Osteoblast (primary cell): ENCODE measurements around the gene AMPD3. TPM values are rescaled to one million over a fixed set of nuclear protein-coding genes. Genes with fewer than 3 reads are reported as not detected.

Experiments used
- DNase-seq: peaks from one replicate; pipeline ENCODE4 v3.0.0; 2011; ENCODE audit warnings: low spot score, mixed read lengths; ENCODE audit not compliant: insufficient read length; ENCODE audit errors: missing footprints
- H2AFZ ChIP-seq: 2 replicates; pipeline ENCODE4 v1.6.0; 2011; ENCODE audit warnings: mild to moderate bottlenecking, low read length
- H3K27ac ChIP-seq: 2 replicates; pipeline ENCODE4 v1.5.1; 2011; ENCODE audit warnings: mild to moderate bottlenecking, low read depth, low read length, moderate library complexity
- H3K27me3 ChIP-seq: 2 replicates; pipeline ENCODE4 v1.6.0; 2012; ENCODE audit warnings: mild to moderate bottlenecking, control low read depth, inconsistent platforms, low read length, moderate library complexity; ENCODE audit not compliant: insufficient read depth
- H3K36me3 ChIP-seq: 2 replicates; pipeline ENCODE4 v1.5.1; 2011; ENCODE audit warnings: mild to moderate bottlenecking, low read length, control low read depth, moderate library complexity; ENCODE audit not compliant: insufficient read depth
- H3K4me1 ChIP-seq: 2 replicates; pipeline ENCODE4 v1.5.1; 2011; ENCODE audit warnings: mild to moderate bottlenecking, low read length, control low read depth, moderate library complexity; ENCODE audit not compliant: insufficient read depth
- H3K4me2 ChIP-seq: 2 replicates; pipeline ENCODE4 v1.6.0; 2011; ENCODE audit warnings: mild to moderate bottlenecking, low read length; ENCODE audit not compliant: insufficient read depth
- H3K4me3 ChIP-seq: fragments of 200-600 bp; sonication (generic); 3 replicates; pipeline ENCODE4 v1.5.1; 2012; ENCODE audit warnings: mild to moderate bottlenecking, low read length, inconsistent platforms; ENCODE audit not compliant: insufficient read depth
- H3K79me2 ChIP-seq: 2 replicates; pipeline ENCODE4 v1.6.0; 2012; ENCODE audit warnings: mild to moderate bottlenecking, low read length, control low read depth, inconsistent platforms; ENCODE audit not compliant: insufficient read depth
- H3K9me3 ChIP-seq: 2 replicates; pipeline ENCODE4 v1.5.1; 2011; ENCODE audit warnings: low read depth, low read length, control low read depth
- H4K20me1 ChIP-seq: 2 replicates; pipeline ENCODE4 v1.6.0; 2012; ENCODE audit warnings: mild to moderate bottlenecking, low read length, control low read depth; ENCODE audit not compliant: insufficient read depth
- total RNA-seq: library from RNA; depleted of rRNA; stranded (reverse); fragments of >200 nt; gene quantifications from 2 replicates; pipeline ENCODE4 v1.2.3, GENCODE V29; 2012
- TF ChIP-seq, protein P1 (sequence below): IDR thresholded peaks from 2 replicates; pipeline ENCODE4 v1.5.1; 2011; ENCODE audit warnings: mild to moderate bottlenecking, low read depth, low read length, moderate library complexity; ENCODE audit errors: extremely low read depth

Gene AMPD3
- total RNA-seq, 1 donor, result 3.6 TPM

DNA sequence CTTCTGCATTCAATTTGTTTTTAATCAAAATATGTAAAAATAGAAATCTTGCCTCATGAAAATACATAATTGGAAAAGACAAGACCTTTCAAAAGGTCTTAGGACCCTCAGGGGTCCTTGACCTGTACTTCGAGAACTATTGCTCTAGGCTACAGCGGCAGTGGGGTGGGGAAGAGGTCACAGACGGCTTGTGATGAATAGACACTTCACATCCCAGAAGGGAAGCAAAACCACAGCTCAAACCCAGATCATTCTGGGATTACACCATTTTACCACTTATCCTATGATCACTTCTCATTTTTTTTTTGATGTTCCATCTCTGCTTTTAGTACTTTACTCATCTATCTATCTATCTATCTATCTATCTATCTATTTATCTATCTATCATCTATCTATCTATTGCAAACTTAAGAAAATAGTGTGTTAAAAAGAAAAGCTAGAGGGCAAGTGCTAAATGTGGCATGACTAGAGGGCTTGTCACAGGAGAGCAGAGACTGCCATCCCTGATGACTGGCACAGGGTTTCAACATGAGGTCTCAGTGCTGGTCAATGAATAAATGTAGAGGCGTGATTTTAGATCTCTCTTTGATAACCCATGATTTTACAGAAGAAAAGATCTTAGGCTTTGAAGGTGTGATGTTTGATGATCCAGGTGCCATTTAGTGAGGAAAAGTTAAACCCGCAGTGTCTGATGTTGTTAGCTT is 48.9 kb downstream of the AMPD3 start:
- Histone ChIP-seq H4K20me1 (no peaks in the 10 kb centered on the region), H3K27ac (no peak overlapping the region), H2AFZ (no peak overlapping the region), H3K27me3 (no peaks in the 10 kb centered on the region), H3K36me3 (peaks cover 27% of the 10 kb centered on the region), H3K4me2 (no peak overlapping the region), H3K9me3 (no peaks in the 10 kb centered on the region), H3K4me1 (peaks cover 3% of the 10 kb centered on the region), H3K79me2 (no peaks in the 10 kb centered on the region), H3K4me3 (no peak overlapping the region)
- TF ChIP-seq, protein P1, sequence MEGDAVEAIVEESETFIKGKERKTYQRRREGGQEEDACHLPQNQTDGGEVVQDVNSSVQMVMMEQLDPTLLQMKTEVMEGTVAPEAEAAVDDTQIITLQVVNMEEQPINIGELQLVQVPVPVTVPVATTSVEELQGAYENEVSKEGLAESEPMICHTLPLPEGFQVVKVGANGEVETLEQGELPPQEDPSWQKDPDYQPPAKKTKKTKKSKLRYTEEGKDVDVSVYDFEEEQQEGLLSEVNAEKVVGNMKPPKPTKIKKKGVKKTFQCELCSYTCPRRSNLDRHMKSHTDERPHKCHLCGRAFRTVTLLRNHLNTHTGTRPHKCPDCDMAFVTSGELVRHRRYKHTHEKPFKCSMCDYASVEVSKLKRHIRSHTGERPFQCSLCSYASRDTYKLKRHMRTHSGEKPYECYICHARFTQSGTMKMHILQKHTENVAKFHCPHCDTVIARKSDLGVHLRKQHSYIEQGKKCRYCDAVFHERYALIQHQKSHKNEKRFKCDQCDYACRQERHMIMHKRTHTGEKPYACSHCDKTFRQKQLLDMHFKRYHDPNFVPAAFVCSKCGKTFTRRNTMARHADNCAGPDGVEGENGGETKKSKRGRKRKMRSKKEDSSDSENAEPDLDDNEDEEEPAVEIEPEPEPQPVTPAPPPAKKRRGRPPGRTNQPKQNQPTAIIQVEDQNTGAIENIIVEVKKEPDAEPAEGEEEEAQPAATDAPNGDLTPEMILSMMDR, result no peak
- DNase-seq, result peak; percentile 35

DNA sequence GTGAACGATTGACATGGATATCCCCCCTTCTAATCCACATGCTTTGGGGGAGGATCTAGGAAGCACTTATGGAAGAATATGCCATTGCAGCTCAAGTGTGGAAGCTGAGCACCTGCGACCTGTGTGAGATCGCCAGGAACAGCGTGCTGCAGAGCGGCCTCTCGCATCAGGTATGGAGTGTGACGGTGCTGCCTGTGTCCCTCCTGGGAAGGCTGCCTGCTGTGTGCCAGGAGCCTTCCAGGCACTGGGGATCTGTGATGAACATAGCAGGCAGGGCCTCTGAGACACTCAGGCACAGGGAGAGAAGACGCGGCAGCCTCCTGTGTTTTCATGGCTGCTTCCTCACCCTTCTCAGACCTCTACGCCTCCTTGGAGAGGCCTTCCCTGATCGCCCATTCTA is 49.4 kb downstream of the AMPD3 start:
- H3K4me1 ChIP-seq, result peaks cover 3% of the 10 kb centered on the region
- no peak overlapping the region for H3K4me2 ChIP-seq
- no peaks in the 10 kb centered on the region for H3K27me3 ChIP-seq
- no peaks in the 10 kb centered on the region for H4K20me1 ChIP-seq
- TF ChIP-seq, protein P1, result no peak
- H2AFZ ChIP-seq, result no peak overlapping the region
- DNase-seq, result no peak
- no peaks in the 10 kb centered on the region for H3K79me2 ChIP-seq
- no peak overlapping the region for H3K4me3 ChIP-seq
- no peaks in the 10 kb centered on the region for H3K9me3 ChIP-seq
- no peak overlapping the region for H3K27ac ChIP-seq
- peaks cover 27% of the 10 kb centered on the region for H3K36me3 ChIP-seq

DNA sequence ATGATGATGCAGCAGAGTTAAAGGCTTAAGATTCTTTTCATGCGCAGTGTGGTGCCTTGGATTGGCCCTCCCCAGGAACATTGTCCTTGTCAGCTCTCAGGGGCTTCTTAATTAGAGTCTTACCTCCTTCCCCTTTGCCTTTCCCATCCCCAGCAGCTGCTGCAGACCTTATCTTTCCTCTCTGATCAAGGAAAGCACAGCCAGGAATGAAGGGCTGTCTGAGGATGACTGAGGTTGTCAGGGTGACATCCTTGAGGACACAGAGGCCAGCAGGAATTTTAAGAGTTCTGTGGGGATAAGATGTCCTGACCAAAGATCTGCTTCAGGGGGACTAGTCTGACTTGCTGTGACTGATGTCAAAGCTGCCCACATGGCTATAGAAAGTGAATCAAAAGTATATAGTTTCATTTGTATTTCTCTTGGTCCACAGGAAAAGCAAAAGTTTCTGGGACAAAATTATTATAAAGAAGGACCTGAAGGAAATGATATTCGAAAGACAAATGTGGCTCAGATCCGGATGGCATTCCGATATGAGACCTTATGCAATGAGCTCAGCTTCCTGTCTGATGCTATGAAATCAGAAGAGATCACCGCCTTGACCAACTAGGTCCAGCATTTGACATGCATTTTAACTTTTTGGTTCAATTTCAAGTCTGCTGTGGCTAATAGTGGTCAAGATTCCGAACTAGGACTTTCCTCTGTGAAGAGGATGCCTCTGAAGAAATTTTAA is 50.4 kb downstream of the AMPD3 start:
- Histone ChIP-seq H3K4me2 (no peak overlapping the region), H3K9me3 (no peaks in the 10 kb centered on the region), H3K27me3 (no peaks in the 10 kb centered on the region), H3K4me1 (peaks cover 3% of the 10 kb centered on the region), H3K36me3 (peaks cover 17% of the 10 kb centered on the region), H2AFZ (no peak overlapping the region), H4K20me1 (no peaks in the 10 kb centered on the region), H3K4me3 (no peak overlapping the region), H3K79me2 (no peaks in the 10 kb centered on the region), H3K27ac (no peak overlapping the region)
- TF ChIP-seq, protein P1, result no peak
- no peak for DNase-seq

DNA sequence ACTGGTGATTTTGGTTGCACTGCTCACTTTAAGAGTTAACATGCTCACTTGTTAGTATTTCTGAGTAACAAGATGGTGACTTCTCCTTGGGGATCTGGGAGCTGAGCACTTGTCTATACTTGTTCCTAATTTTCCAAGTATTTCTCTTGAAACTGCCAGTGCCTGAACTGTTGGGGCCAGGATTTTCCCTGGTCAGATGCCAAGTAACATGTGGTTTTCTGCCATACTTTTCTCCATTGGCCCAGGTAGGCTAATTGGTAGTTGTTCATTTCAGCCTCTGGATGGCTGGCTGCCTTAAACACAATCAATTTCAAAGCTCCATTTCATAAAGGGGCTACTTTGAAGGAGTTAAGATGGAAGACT is 50.9 kb downstream of the AMPD3 start:
- TF ChIP-seq, protein P1, result no peak
- Histone ChIP-seq H3K79me2 (no peaks in the 10 kb centered on the region), H4K20me1 (no peaks in the 10 kb centered on the region), H2AFZ (no peak overlapping the region), H3K4me1 (peaks cover 3% of the 10 kb centered on the region), H3K4me3 (no peak overlapping the region), H3K27ac (no peak overlapping the region), H3K9me3 (no peaks in the 10 kb centered on the region), H3K36me3 (peaks cover 16% of the 10 kb centered on the region), H3K27me3 (no peaks in the 10 kb centered on the region), H3K4me2 (no peak overlapping the region)
- DNase-seq, result no peak
